Stimulated activated CD4-positive, alpha-beta T cell treated with anti-CD3 and anti-CD28 coated beads, Interleukin-2, amount 100 ng/mL, for 24 hours (primary cell): ENCODE data around the gene RALGDS.

ENCODE experiments used
- DNase-seq, 2 donors: peaks; one replicate each; pipeline ENCODE4 v3.0.0-alpha.2; 2020

Gene RALGDS

DNA sequence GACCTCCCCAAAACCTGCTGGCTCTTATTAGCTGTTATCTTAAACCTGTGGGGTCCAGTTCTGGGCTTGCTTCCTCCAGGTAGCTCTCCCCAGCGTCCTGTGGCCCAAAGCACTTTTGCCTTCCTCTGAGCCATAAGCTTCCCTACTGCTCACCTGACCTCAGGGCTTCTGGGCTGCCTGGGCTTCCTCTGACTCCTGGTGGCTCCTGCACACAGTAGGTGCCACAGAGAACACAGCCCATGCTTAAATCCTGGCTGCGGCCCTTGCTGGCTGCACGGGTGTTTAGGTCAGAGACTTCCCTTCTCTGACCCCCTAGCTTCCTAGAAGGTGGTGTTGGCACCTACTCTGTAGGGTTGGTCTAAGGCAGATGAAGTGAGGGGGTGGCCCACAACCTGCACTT, 2.5 kb downstream of the RALGDS start:
- no peak for DNase-seq

DNA sequence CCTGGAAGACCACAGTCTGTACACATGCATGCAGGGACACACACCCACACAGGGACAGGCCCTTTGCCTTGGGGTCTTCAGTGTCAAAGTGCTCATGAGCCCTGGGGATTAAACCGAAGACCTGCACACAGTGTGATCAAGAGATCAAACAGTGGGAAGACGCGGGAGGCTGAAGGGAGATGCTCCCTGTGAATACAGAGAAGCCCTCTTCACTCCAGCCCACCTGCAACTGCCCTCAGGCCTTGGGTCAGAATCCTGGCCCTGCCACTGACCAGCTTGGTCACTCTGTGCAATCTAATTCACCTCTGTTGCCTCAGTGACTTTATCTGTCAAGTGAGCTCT, 2.9 kb downstream of the RALGDS start:
- no peak for DNase-seq

DNA sequence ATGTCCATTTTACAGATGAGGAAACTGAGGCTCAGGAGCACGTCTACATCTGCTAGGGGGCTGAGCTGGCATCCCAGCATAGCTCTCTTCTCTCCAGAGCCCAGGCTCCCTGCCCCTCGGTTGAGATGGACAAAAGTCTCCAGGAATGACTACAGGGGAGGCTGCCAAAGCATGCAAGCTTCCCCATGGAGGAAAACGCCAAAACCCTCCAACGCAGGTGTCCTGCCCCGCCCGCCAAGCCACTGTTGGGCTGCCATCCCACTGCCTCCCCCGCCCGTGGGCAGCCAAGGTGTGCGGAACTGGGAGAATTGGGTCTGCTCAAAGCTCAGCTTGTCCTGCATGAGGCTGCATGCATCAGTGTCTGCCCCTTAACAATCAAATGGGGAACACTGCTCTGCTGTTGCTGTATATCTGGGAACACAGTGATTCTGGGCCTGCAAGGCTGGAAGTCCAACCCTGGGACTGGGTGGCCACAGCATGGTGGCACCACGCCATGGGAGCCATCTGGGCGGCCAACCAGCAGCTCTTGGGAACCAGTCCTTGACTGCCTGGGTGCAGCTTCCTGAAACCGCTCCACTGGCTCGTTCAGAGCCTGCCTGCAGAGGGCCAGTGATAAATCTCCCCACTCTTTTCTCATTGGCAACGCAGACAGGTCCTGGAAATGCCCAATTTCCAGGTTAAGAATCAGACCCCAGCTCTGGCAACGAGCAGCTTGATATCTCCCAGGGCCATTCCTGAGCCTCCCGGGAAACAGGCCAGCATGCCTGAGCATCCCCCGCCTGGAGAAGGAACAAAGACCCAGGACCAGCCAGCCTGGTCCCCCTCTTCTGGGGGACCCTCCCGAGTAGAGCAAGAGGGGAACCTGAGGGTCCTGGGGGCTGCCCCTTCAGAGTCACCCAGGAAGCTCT, 3.5 kb downstream of the RALGDS start:
- DNase-seq, result no peak

DNA sequence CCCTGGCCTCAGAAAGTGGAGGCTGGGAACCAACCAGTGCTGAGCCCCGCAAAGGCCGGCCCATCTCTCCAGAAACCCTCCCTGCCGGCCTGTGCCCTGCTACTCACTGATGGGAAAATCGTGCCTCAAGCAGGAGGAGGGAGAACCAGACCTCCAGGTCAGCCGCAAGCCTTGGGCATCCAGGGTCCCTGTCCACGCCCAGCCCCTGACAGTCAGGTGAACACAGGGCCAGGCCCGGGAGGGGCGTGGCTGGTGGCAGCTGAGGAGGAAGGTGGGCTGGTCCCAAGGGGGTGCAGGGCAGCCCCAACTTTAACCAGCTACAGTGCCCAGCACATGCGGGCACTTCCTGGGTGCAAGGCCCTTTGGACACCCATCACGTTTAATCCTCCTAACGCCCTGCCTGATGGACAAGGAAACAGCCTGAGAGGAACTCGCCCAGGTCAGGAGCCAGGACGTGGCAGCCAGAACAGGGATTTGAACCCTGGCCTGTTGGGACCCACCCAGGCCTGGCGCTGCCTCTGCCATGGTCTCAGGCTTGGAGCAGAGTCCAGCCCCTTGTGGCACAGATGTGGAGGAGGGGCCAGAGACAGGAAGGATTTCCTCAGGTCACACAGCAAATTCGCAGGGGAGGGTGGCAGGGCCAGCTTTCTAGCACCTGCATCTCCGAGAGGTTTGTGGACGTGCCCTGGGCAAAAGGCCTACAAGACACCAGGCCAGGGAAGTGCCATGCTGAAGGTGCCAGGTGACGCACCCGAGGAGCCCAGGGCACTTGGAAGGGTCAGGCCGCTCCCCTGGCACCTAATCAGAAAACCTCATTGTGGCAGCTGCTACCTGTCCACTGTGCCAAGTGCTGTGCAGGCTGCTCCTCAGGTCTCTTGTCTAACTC, 4.5 kb downstream of the RALGDS start:
- no peak for DNase-seq

DNA sequence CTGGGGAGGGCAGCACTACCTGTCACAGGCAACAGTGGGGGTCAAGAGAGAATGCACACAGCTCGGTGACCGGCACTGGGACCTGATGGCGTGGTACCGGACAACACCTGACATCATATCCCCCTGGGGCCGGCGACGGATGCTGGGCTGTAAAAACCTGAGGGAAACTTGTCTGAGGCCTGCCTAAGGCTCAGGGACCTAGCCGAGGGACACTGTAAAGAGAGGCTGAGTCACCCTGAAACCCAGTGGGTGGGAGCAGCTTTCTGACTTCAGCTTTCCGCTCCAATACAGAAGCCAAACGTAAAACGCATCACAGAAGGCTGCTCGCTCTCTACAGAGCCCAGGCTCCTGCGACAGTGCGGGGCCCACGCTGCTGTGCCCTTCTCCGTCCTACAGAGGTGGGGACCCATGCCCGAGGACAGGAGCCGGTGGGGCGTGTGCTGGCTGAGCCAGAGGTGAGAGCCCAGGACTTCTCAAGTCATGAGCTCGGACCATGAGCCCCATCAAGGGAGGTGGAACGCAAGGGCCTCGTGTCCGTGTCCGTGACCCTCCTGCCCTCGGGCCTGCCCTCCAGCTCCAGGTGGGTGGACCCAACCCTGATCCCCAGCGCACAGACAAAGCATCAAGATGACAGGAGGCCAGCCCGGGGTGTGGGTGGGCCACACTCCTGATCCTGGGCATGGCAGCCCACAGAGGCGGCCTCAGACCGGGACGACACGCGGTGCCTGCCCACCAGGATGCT, 5.3 kb downstream of the RALGDS start:
- peak; percentile 72 to 77 for DNase-seq

DNA sequence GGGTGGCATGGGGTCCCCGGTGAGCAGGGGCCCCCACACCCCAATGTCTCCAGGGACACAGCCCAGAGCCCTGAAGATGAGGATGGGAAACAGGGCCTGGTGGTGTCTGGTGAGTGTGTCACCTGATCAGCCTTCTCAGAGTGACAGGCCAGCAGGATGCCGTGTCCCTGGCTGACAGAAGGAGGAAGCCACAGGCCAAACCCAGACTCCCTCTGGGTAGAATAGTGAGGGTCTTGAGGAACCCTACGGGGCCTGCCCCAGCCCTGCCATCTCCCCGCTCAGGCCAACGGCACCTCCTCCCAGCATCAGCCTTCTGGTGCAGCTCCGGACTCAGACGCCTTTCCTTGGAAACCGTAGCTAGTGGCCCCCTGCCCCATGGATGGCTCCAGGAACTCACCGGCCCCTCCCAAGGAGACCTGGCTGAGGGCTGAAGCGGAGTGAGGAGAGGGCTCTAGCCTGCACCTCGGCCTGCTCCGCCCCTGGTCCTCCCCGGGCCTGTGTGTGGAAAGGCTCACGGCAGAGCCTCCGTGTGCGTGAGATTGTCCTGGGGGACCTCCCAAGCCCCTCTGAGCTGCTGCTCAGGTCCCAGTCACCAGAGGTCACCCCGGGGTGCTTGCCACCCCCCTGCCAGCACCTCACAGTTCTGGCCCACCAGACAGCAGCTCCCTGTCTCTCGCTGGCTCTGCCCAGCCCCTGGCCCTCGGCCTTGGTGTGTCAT, 6.0 kb downstream of the RALGDS start:
- no peak for DNase-seq

DNA sequence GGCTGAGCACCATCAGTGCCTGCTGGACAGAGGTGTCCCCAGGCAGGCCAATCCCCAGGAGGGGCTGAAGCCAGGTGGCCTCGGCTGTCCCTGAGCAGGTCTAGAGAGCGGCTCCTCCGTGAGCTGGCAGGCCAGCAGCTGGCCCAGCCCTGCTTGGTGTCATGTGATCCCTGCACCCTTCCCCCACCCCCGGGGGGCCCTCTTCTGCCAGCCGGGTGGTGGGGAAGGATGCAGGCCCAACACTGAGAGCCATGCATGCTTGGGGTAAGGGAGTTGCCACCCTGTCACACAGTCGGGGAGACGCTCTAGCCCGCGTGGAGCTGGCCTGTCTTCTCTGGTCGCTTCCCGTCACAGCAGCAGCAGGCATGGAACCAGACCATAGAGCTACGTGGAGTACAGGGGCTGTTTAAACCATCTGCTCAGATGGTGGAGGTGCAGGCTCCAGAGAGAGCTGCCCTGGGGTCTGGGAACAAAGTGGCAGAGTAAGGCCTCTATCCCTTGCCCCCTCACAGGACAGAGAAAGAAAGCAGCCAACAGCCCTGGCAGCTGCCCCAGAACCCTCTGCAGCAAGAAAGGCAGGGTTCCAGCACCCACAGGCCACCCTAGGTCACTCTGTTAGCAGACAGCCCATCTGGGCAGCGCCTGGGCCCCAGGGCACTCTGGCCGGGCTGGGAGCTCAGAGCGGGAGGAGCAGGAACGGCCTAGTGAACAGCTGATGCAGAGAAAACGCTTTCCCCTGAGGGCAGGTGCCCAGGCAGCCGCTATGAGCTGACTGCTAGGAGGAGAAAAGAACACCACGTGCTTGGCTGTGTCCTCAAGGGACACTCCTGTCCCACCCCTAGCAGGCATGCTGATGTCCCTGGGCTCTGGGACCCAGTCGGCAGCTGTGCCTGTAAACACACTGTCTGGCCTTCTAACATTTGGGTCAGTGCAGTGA, 6.8 kb downstream of the RALGDS start:
- no peak for DNase-seq

DNA sequence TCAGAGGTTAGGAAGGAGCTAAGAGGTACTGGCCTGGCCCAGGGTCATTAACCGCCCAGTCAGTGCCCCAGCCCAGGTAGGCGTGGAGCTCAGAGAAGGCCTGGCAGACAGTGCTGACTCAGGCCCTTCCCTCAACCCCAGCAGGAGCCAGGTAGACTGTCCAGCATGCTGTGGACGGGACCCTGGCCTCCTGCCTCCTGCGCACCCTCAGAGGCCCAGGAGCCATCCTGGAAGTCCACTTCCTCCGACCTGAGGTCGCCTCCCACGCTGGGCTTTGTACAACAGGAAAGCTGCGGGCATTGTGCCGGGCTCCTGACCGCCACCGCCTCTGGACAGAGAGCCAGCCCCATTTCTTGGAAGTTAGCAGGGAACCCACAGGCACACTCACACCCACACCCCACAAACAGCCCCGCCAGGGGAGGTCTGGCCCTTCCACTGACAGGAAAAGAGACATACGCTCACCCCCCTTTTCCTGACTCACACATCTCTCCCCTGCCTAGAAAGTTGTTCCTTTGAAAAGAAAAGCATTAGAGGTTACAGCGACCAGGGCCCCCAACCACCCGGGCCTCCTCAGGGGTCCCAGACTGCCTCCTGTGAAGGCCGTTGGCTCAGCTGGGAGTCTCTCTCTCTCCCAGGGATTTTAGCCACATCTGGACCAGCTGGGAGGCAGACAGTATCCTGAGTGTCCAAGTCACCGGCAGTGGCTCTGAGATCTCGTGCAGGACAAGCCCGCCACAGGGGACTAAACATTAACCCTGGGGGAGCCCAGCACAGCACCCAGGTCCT, 7.7 kb downstream of the RALGDS start:
- DNase-seq, result no peak

DNA sequence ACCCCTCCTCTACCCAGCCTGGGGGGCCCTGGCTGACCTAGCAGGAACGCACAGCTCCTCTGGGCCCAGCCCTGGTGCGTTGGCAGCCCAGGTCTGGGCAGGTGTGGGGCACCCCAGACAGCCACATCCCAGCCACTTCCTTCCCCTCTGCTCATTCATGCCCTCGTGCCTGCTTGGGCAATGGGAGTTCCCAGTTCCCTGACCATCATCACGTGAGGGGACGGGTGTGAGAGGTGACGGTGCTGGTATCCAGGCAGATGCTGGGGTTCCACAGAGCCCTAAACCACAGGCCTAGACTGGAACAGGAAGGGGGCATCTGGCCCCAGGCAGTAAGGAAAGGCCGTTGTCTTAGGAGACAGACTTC, 8.4 kb downstream of the RALGDS start:
- no peak for DNase-seq

DNA sequence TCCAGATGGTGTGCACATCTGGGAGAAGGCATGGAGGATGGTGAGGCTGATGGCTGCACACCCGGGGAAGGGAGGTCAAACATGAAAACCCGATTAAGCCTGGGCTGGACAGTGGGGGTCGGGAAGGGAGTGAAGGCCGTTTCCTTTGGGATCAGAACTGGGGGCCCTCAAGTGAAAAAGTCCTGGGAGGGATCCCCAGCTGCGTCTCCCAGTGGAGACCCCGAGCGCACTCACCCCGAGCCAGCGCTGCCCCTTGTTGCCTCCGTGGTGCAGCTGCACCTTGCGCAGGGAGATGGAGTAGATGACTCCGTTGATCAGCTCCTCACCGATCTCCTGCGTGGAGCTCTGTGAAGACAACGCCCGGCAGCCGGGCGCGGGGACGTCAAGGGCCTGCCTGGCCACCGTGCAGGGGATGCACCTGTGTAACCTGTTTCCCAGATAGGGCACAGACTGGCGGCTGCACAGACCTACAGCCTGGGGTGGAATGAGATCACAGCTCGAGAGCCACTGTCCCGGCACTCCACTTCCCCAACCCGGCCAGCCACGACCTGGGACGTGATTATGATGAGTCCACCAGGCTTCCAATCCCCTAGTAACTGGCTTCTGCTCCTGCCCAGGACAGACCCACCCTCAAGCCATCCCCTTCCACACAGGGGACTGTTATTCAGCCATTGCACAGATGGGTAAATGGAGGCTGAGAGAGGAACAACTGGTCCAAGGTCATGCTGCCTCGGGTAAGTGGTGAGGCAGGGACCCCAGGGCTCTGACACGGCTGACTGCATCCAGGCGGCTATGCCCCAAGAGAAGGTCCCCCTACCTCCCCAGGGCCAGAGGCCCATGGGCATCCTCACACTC, 9.0 kb downstream of the RALGDS start:
- DNase-seq, result no peak

DNA sequence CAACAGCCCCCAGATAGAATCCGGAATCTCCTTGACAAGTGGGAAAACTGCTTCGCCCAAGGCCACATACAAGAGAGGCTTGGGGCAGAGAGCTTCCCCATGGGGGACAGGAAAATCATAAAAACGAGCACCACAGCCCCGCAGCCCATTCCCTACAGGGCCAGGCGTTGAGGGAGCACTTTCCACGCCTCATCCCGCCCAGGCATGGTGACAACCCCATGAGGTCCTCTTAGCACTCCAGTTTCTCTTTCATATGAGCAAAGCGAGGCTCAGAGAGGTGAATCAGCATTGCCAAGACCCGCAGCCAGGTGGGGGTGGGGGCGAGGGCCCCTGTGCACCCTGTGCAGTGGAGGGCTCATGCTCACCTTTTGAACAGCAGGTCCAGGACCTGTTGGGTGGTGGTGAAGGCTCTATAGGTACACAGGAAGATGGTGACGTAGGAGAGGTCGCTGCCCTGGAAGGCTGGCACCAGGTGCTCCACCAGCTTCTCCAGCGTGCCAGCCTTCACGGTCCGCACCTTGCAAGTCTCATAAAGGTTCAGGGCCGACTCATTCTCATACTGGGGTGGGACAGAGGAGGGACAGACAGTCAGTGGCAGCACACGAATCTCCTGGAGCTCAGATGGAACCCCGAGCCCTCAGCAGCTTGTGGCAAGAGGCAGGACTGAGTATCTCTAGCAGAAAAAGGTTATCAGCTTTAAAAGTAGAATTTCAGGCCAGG, 10.9 kb downstream of the RALGDS start:
- no peak for DNase-seq

DNA sequence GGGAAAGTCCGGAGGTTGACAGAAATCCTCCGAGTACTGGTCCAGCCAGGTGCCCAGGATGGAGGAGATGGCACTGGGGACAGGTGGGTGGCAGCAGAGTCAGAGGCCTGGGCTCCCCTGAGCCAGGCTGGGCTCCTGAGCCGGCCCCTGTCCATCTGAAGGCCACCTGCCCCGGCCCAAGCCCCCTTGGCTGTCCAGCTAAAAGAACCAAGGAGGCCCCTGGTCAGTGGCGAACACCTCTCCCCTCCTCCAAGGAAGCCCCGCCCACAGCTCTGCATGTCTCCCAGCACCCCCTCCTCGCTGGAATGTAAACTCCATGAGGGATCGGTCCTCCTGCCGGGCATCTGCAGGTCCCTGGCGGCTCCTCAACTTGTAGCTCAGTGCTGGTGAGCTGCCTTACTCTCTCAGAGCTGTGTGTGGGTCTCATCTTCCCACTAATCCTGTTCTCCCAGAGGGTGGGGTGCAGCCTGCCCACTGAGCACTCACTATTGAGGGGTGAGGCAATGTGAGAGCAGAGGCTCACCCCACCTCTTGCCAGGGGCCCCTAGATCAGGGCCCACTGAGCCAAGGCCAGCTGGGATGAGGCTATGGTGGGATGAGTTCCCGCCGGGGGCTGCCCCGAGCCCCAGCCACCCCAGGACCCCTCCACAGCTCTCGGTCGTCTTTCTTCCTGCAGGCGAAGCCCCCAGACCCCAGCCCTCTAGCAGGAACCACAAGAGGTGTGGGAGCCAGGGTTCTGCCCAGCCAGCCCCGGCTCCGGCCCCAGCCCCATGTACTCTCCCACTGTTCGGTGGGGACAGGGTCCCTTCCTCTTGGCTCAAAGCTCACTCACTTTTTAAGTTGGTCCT, 12.0 kb downstream of the RALGDS start:
- no peak for DNase-seq

DNA sequence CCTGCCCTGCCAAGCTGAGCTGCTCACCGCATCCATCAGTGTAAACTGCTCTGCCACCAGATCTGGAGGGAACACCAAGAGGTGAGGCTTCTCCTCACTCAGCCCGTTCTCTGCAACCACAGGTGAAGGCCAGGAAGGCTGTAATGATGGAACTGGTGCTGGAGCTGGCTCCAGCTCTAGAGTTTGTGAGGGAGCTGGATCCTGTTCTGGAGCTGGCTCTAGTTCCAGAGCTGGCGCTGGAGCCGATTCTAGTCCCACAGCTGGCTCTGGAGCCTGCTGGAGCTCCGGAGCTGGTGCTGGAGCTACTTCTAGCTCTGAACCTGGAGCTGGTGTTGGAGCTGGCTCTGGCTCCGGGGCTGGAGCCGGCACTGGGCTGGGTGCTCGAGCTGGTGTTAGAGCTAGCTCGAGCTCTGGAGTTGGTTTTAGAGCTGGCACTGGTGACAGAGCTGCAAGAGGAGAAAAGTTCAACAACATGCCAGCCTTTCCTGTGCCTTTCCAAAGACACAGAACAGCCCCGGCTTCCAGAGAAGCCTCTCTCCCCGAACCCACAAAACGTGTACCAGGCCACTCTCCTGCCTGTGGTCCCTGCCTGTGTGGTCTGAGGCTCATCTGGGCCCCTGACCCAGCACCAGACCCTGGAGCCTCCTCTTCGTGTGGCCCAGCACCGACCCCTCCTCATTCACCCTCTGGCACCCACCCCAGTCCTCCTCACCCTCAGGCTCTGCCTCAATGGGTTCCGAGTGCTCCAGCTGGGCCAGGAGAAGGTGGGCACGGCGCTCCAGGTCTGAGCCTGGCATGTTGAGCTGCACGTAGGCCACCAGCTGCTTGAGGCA, 12.9 kb downstream of the RALGDS start:
- DNase-seq, result no peak

DNA sequence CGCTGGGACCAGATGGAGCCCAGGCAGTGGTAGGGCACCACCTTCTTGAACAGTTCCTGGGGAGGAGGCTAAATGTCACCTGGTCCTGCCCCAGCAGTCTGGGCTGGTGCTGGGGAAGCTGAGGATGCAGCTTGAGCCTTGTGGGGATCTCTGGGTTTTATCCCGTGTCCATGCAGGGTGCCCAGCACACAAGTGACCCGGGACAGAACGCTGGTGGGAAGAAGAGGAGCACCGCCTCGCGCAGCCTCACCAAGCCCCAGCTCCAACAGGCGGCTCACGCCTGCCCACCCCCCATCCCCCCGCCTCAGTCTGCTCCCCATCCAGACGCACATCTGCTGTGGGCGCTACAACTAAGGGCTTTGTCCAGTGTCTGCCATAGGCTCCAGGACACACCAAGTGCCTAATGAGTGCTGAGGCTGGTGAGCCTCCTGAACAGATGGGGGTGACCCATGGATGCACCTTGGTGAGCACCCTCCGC, 13.8 kb downstream of the RALGDS start:
- DNase-seq, result no peak

DNA sequence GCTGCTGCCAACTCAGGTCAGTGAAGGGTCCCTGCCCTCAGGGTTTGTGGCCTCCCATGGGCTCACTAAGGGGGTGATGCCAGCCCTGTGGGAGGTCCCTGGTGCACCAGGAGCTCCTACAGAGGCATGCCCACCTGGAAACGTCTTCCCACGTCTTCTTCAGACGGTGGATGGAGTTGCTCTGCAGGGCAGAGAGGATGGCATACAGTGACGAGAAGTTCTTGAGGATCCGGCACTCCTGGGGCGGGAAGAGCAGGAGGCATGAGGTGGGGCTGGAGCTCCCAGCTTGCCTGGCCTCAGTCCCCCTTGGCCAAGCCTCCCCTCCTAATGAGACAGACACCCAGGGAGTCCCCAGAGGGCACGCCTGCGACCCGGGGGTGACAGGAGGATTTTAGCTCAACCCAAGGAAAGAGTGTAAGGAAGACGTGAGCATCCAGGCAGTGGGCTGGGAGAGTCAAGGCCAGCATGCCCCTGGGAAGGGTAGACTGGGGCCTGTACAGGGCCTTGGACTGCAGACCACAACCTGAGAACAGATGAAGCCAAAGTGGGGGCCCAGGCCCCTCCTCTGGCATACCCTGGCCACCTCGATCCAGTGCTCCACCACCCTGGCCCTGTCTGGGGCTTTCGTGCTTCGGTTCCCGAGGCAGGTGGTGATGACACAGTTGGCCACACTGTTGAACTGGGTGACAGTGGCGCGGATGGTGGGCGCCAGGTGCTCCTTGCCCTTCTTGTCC, 14.4 kb downstream of the RALGDS start:
- no peak for DNase-seq

DNA sequence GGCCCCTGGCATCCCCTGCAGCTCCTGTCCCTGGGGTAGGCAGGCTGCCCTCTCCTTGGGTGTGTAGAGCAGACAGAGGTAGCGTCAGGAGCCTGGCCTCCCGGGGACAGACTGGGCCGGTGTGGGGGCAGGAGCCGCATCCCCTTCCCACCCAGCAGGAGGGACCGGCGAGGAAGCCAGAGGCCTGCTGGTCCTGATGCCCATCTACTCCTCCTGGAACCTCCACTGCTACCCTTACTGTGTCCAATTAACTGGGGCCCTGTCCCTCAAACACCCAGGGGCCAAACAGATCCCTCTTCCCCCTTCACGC, 15.6 kb downstream of the RALGDS start:
- DNase-seq, result no peak
